NCI-H128 (cell line): ENCODE measurements around the gene KL.

ENCODE experiments used
- DNase-seq: peaks from one replicate; lab custom pipeline; 2025; ENCODE audit not compliant: unreplicated experiment; lab: John Stamatoyannopoulos, UW

KL gene

GRCh38 chr13:33016414-33017322 lies at the start of gene KL:
KL (plus strand) TSS chr13:33016423; CDS start chr13:33016441, 18 bp downstream.
- DNase-seq, result no peak

DNA sequence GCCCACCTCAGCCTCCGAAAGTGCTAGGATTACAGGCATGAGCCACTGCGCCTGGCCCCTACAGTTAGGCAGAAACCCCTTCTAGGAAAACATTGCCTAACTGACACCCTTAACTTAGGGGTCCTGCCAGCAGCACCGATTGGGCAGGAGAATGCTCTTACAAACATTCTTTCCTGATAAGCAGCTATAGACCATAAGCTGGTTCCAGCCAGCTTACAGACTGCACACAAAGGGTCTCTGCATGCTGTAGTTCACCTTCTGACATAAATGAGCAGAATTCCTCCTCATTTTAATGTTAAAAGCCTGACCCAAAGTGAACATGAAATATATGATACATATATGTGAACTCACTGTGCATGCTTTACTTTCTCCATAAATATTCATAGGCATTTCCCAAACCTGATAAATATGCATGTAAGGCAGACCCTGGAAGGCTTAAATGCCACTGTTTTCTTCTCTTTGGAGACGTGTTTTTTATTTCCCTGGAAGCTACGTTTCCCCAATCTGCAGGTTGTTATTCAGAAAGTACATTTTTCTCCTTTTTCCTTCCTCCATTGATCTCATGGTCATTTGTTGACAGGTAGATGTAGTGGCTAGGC lies 48.5 kb upstream of the KL start:
- DNase-seq, result no peak

DNA sequence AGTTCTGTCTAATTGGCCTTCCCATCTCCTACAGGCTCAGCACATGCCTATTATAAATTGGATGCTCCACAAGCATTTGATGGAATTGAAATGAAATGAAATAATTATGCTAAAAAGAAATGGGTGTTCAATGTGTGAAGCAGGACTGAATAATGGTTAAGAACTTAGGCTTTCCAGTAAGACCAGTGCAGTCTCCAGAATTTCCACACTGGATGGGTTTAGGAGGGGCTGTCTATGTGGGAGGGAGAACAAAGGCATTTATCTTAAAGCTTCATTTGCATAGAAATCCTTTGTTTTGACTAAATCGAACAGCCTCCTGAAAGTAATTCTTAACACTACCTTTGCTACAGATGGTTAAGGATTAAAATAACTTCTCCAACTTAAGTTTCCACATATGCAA lies 47.9 kb upstream of the KL start:
- no peak for DNase-seq

DNA sequence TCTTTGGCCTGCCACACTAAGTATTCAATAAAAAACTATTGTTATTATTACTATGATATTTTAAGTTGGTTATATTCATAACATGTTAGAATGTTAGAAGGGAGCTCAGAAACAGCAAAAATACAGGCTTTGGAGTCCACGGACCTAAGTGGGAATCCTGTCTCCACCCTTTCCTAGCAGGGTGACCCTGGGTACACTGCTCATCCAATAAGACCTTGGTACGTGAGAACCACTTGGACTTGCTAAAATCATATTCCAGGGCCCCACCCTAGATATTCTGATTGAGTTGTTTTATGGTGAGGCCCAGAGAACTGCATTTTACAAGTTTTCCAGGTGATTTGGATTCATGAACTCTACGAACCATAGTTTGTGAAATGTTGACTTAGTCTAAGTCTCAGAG lies 47.4 kb upstream of the KL start:
- DNase-seq, result no peak

- DNase-seq, result no peak
These were observed 46.7 kb upstream of the KL start for GRCh38 chr13:32969516-32969941.

GRCh38 chr13:32976056-32976805 lies 40.0 kb upstream of the KL start:
- peak; percentile 31 for DNase-seq

DNA sequence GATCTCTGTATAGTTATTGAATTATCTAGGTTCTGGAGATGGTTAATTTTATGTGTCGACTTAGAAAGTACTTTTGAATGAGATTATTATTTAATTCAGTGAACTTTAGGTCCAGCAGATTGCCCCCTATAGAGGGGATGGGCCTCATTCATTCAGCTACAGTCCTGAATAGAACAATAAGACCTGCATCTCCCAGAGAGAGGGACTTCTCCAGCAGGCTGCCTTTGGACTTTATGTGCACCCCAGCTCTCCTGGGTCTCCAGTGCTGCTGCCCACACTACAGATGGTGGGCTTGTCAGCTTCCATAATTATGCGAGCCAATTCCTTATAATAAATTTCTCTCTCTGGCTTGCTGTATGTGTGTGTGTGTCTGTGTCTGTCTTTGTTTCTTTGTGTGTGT lies 39.3 kb upstream of the KL start:
- no peak for DNase-seq

DNA sequence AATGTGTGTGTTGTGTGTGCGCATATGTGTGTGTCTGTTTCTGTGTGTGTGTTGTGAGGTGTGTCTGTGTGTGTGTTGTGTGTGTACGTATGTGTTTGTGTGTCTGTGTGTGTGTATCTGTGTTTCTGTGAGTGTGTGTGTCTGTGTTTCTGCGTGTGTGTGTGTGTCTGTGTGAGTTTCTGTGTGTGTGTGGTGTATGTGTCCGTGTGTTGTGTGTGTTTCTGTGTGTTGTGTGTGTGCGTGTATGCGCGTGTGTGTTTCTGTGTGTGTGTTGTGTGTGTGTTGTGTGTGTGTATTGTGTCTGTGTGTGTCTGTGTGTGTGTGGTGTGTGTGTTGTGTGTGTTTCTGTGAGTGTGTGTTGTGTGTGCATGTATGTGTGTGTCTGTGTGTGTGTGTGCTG lies 38.9 kb upstream of the KL start:
- no peak for DNase-seq

DNA sequence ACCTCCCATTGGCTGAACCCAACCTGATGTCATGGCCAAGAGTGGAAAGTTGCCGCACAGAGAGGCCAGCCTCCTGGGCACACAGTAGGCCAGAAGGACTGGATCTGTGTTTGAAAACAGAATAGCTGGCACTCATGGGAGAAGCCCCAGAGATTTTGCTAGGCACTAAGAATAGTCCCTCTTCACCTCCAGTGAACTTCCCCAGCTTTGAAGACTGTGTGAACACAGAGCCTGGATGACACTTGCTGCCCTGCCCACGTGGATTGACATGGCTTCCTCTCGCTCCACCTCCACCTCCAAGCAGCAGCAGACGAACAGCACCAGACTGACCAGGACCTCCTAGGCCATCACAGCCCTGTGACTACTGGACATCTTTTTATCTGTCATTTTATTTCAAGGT lies 37.9 kb upstream of the KL start:
- no peak for DNase-seq

DNA sequence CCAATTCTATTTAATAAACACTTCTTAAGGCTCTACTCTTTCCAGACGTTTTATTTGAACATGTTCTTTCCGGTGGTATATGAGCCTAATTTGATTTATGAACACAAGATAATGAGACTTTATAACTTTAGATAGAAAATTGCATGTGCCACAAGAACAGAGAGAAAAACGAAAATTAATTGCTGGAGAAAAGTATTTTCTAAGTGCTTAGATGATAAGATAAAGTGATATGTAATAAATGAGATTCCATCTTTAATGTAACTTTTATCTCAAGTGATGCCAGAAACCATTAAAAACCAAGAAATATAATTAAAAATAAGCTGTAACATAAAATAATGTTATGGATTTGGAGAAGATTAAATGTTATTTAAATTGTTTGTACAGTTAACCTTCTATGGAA lies 33.2 kb upstream of the KL start:
- no peak for DNase-seq

DNA sequence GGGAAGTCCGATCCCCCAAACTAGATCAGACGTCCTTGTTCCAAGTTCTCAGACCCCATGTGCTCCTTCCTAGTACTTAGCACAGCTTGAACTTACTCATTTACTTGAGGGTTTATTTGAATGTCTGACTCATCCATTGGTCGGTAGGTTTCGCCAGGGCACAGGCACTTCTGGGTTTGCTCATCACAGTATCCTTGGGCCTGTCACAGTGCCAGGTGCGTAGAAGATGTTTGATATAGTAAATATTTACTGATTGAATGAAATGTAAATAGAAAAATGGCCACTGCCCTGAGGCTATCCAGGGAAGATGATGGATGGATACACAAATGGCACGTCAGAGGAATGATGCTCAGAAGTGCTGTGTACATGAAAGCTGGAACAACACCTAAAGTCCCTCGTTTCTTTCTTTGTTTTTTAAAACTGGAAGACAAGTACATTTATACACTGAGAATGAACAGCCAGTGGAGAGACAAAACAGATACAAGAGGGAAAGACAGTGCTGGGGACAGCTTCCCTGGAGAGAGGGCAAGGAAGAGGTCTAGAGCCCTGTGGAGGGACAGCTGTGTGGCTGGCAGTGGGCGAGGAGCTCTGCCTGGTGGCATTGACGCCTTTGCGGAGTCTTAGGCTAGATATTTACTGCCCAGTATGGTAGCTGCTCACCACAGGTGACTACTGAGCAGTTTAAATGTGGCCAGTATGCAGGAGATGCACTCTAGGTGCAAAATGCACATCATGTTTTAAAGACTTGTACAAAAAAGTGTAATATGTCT lies 31.2 kb upstream of the KL start:
- DNase-seq, result no peak

GRCh38 chr13:32986552-32986951 lies 29.7 kb upstream of the KL start:
- no peak for DNase-seq

DNA sequence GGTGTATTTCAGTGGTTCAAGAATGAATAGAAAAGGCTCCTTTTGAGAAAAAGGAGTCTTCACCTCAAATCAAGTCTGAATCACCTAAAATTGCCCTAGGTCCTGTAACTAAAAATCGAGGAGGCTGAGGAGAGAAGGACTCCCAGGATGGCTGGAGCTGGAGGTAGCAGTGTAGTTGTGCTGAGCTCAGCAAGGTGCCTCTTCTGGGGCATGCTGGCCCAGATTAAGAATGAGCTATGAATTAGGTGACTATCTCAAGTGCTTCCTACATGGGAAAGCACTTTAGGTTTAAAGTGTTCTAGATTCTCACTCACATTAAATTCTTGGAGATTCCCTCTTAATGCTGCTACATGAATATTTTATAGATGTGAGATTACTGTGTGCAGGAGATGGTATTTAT lies 28.8 kb upstream of the KL start:
- DNase-seq, result no peak

GRCh38 chr13:32988608-32989289 lies 27.5 kb upstream of the KL start:
- no peak for DNase-seq

- no peak for DNase-seq
These were observed 26.9 kb upstream of the KL start for GRCh38 chr13:32989290-32989667.

GRCh38 chr13:32989942-32990341 lies 26.3 kb upstream of the KL start:
- no peak for DNase-seq

GRCh38 chr13:32993145-32993544 lies 23.1 kb upstream of the KL start:
- no peak for DNase-seq

DNA sequence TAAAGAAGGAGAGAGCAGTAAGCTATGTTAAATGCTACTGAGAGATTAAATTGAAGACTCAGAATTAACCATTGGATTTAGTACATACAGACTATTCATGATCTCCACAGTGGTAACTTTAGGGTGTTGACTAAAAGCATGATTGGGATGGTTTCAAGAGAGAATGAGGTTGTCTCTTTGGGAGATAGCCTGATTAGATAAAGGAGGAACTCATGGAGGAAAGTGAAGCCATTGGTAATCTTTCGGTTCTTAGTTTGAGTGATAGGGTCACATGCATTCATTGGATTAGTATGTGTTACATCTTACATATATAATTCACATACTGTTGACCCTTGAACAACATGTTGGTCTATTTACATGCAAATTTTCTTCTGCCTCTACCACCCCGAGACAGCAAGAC lies 18.8 kb upstream of the KL start:
- no peak for DNase-seq

- no peak for DNase-seq
These were observed 17.3 kb upstream of the KL start for GRCh38 chr13:32998966-32999365.

- DNase-seq, result no peak
These were observed 15.9 kb upstream of the KL start for GRCh38 chr13:33000365-33000764.
